Endometrial microvascular endothelial cells (primary cell): Measurements from ENCODE around the gene ASTL. TPM values are rescaled to one million over a fixed set of nuclear protein-coding genes. Genes with fewer than 3 reads are reported as not detected.

Source experiments
- in situ Hi-C: cut with HindIII; loops from 2 replicates; pipeline ENCODE4 v1.10.0; 2017; ENCODE audit warnings: low sequenced_read_pairs, low pct_unique_long_range_greater_than_20kb; ENCODE audit errors: inconsistent ontology term
- total RNA-seq: library from RNA; depleted of rRNA; stranded (reverse); fragments of >200 nt; gene quantifications from one replicate; pipeline ENCODE4 v1.2.3, GENCODE V29; 2015; ENCODE audit errors: inconsistent ontology term

ASTL gene
- total RNA-seq, 1 donor from 2014 or later = not detected

DNA sequence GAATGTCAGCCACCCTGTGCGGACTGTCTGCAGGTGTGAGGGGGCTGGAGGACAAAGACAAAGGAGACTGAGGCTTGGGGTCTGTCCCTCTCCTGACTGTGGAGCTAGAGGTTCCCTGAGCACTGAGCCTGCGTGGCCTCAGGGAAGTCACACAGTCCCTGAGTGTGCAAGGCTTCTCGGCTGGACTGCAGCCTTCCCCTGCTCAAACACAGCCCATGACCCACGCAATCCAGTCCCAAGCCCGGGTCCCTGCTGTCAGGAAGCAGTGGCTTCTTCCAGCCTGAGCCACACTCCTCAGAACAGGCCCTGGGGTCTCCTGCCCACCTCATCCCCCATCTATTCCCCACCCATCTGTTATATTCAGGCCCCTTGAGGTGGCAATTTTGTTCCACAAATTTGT lies 2.7 kb downstream of the ASTL start:
- in situ Hi-C loops = no loop called here

DNA sequence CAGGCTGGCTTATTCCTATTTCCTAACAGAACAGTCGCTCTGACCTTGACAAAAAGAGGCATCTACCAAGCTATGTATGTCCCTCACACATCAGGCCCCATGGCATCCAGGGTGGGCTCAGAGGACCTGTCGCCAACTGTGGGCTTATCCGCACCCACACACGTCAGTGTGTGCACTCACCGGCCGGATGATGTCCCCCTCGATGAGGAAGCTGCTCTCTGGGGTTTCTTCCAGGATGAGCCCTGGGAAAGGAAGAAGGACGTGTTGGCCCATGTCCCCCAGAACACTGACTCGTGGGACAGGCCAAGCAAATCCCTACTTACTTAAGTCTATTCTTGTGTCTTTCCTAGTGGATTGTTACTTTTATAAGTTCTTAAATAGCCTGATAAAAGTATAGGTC lies 3.1 kb downstream of the ASTL start:
- in situ Hi-C loops = no loop called here

DNA sequence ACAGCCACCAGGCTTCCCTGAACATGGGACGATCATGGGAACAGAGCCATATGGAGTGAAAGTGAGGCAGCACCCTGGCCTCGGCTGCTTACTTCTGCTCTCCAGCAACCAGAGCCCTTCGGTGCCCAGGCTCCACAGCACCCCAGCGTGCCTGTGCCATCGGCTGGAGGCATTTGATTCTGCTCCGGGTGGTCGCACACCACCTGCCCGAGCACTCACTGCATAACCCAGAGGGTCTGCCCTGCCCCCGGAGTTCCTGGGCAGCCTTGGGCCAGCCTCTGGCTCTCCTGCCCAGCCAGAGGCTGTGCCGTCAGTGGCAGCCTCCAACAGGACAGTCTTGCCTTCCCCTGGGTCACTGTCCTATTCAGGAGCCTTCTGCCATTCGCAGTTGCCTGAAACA lies 3.9 kb downstream of the ASTL start:
- in situ Hi-C loops = no loop called here

DNA sequence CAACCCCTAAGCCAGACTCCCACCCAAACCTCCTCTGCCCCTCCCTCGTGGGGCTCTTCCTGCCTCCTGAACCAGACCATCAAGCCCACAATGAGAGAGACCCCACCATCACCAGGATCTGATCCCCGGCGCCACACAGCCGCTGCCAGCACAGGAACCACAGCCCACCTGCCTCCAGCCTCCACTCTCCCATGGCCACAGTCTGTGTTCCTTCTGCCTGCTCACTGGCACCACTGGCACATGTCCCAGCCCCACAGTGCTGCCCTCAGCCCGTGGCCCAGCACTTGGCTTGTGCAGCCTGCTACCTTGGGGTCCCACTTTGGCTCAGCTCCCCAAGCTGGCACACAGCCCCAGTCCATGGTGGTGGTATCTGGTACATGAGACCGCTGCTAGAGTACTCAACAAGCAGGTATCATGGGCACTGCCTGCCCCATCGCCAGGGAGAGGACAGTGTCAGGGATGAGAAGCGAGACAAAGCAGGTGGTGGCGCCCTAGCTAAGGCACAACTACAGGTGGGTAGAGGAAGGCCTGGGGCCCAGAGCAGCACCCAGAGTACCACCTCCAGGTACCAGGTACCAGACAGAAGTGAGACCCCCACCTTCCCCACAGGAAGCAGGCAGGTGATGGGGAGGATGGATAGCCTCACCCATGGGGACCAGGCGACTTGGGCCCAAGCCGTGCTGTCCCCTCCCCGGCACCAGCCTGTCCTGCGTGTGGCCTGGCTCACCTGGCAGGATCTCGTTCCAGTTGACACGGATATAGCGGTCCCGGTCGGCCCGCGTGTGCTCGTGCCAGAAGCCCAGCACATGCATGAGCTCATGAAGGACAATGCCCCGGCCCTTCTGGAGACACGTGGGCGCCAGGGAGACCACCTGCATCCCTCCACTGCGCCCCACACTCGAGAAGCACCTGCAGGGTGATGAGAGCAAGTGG lies 6.2 kb downstream of the ASTL start:
- in situ Hi-C loops = no loop called here

DNA sequence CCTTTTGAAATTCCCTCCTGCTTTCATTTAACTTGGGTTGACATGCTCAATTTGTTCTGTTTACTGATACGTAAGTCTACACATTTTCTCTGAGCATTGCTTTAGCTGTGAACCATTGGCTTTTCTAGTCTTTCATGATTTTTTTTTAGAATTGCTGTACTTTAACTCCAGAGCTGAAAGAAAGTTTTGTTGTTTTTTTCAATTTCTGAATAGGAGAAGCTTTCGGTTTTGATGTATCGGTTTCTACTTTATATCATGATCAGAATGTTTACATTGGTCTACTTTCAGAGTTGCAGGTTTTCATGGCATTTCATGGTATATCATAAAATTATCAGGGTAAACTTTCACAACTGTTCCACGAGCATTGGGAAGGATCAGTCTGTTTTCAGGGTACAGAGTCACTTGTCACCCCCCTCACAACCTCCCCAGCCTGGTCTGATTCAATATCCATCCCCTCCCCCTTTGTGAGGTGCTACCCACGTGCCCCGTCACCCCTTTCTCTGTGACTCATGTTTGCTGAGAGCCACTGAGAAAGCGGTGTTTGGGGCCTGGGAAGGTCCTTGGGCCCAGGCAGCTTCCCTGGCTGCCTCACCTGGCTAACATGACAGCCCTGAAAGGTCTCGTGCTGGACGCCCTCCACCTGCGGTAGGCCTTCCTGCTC lies 7.0 kb downstream of the ASTL start:
- in situ Hi-C loops = no loop called here

DNA sequence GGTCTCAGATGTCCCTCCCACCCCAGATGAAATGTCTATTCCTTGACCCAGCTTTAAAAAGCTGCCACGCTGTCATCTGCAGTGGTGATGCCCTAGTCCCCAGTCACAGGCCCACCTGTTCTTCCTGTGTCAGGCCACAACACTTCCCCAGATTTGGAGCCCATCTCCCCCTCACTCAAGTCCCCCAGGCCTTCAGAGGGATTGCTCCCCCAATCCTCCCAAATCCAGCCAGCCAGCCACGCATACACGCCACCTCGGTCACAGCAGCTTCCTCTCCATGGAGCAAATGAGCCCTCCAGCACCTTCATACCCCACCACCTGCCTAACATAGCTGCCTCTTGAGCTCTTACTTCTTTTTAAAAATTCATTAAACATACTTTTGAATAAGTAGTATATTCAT lies 7.8 kb downstream of the ASTL start:
- in situ Hi-C loops = no loop called here

DNA sequence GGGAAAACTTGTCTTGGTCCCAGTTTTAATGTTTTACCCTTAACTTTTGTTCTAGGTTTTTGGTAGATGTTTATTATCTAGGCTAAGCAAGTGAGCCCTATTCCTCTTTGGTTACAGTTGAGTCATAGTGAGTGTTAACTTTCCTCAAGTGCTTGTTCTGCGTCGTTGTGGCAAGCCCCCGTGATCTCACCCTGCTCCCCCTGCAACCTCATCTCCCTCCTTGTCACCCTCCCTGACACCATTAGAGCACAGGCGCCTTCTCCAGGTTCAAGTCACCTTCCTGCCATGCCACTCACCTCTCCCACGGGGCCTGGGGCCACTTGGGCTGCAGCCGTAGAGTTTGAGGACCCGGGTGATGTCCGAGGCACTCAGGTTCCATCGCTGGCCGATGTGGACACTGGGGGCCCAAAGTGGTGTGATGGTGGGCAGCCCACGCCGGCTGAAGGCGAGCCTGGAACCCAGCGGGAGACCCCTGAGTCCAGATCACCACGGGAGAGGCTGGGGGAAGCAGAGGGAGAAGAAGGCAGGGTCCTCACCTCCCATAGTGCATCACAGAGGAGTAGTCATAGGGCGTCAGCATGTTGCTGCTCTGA lies 8.7 kb downstream of the ASTL start:
- in situ Hi-C loops = no loop called here

DNA sequence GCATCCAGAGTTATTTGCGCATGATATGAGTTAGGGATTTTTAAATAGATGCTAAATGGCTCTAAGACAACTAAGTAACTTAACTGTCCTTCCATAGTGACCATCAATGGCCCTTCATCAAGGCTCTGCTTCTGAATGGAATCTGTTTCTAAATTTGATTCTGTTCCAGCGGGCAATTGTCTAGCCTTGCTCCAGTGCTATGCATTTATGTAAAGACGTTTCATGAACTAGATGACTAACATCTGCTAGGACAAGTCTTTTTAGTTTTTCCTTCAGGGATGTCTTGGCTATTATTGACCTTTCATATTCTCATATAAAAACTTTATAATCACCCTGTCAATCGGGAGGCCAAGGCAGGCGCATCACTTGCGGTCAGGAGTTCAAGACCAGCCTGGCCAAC lies 9.8 kb downstream of the ASTL start:
- in situ Hi-C loops = no loop called here

DNA sequence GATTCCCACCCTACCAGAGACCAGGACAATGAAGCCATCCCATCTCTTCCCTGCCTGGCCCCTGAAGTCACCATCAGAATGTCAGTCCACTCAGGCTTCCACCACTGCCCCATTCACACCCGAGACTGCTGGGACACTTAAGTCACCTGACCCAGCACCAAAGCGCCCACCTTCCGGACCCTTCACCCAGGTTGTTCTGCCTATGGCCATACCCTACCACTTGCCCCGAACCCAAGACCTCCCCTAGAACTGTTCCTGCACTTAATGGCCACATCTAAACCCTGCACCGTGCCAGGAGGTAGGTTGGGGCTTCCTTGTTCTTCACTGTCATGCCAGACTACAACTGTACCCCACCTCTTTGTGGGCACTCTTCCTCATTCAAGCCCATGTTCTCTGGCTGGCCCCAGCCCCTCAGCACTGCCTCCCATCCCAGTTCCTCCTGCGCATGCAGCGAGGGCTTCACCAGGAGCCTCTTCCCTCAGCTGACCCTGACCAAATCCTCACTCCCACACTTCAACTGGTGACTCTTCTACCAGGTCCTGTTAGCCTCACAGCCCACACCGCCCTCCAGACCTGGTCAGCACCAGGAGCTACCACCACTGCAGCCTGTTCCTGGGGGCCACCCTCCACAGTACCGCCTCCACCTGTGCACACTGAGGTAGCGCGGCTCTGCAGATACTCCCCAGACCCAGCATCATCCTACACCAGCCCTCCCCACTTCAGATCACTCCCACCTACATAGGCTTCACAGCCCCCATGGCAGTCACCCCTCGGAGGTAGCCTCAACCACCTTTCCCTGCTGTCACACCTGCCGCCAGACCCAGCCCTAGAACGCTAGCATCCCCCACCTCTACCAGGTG lies 13.7 kb downstream of the ASTL start:
- in situ Hi-C loops = no loop called here

DNA sequence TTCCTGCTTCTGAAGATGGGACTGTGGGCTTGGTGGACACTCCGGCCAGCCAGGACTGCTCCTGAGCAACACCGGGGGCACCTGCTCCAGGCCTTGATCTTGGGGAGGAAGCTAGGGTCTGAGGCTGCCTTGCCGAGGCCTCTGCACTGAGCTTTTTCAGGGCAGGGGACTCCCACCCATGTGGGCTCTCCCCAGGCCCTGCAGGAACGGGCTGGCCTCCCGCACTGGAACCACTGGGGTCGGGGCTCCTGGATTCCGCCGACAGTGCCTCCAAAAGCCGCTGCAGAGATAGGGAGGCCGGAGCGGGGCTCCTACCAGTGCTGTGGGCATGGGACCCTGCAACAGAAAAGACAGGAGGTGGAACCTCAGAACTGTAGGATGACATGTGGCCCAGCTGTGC lies 14.4 kb downstream of the ASTL start:
- in situ Hi-C loops = no loop called here

DNA sequence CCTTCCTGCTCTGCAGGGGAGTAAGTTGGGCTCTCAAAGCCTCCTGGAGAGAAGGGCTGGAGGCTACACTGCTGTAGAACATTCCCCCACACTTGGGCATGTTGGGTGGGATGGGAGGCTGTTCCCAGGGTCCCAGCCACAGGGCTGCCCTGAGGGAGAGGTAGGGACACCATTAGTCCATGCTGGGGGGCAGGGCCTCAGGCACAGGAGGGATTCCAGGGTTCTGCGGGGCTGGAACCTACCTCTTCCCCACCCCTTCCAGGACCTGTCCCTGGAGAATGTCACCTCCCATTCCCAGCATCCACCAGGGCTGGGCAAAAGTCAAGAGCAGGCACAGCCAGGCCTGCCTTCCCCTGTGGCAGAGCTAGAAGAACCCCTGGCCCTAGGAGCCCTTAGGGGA lies 15.0 kb downstream of the ASTL start:
- in situ Hi-C loops = no loop called here

DNA sequence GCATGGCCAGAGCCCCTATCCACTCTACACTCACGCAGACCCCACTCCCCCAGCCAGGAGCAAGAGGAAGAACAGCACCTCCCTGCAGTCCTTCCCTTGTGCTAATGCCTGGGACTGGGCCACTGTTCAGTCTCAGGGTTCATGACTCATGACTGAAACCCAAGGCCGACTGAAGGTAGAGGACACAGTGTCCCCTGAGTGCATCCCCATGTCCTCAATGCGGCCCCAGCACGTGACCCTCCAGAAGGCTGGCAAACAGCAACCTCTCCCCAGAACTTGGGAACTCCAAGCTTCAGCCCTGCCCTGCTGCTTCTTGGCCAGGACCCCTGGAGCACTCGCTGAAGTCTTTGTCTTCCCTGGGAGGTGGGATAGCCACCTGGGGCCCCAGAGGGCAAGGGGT lies 15.9 kb downstream of the ASTL start:
- in situ Hi-C loops = no loop called here

DNA sequence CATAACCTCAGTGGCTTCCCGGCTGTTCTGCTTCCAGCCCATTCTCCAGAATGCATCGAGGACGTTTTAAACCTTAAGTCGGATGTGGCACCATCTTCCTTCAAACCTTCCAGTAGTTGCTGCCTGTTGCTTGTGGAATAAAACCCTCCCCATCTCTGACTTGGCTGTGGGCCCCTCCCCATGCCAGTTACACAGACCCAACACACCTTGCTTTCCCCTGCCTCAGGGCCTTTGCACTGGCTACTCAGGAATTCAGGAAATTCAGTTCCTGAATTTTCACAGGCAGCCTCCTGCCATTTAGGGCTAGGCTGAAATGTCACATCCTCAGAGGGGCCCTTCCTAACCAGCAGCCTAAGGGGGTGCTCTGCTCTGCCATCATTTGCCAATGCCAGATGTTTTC lies 16.9 kb downstream of the ASTL start:
- in situ Hi-C loops = no loop called here

DNA sequence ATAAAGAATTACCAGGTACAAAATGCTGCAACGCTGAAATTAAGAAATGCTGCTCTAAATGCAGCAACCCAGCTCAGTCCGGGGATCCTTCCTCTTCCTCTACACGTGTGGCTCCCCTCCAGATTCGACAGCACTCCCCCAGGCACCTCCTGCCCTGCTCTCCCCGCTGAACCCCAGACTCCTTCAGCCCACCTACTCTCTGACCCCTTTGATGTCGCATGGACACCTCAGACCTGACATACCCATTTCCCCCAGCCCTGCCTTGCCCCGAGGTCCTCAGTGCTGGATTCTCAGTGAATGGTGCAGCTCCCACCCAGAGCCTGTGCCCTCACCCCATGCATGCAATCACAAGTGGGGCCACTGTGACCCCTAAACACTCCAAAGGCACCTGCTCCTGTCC lies 17.3 kb downstream of the ASTL start:
- in situ Hi-C loops = no loop called here

DNA sequence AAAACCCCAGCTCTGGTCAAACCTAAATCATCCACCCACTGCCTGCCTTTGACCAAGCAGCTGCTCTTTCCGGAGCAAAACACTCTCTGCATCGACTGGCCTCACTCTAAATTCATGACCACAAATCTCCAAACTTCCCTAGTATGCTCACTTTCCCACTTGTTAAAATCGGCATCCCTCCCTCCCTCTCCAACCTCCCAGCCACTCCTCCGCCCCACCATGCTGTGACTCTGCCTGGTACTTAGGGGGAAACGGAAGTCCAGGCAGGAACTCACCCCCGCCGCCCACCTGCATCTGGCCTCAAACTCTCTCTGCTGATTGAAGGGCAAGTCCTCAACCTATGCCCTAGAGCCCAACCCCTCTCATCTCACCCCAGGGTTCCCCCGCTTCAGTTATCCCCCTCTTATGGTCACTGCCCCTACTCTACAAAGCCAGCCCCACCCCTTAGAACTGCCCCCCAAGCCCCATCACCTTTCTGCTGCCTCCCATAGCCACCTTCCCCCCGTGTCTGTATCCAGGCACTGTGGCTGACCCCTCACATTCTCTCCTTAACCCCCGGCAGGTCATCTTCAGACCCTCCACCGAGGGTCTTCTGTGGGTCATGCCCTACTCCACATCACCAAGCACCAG lies 18.1 kb downstream of the ASTL start:
- in situ Hi-C loops = no loop called here

DNA sequence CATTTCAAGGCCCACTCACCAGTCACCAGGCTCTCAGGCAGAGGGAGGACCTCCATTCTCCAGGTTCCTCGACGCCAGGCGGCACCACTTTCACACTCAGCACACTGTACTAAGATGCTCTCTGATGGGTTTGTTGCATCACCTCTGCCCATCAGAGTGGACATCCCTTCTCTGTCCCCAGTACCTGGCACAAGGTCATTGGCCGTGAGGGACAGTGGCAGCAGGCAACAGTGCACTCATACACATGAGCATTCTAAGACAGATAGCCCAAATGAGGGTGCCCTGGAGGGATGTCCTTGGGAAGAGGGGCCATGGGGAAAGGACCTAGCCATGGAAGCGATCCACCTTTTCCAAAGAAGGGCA lies 18.9 kb downstream of the ASTL start:
- in situ Hi-C loops = no loop called here

DNA sequence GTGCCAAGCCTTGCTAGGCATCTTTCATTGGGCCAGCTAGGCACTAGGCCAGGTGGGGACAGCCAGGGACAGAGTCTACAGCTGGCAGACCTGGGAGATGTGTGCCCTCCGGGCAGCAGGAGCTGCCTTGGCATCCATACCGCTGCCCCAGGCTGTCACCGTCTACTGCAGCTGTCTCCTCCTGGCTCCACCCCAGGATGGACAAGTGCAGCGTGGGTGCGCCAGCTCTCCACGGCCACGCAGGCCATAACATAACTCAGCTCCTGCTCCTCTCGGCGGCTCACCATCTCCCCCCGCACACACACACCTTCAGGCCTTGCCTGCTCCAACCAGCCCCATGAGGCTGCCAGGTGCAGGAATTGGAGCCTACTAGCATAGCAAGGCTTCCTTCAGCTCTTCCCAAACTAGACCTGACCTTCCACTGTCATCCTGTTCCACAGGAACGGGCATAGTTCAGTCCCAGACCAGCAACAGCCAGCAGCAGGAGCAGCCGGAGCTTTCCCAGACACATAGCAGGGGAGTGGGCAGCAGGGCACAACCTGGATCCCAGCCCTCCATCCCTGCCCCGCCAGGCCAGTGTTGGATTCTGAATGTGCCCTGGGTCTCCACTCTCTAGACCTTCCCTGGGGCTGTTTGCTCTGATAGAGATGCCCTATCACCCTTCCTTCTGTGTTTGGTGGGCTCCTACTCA lies 19.5 kb downstream of the ASTL start:
- in situ Hi-C loops = no loop called here
